ENCODE data around the gene P2RX2.

P2RX2 gene

DNA sequence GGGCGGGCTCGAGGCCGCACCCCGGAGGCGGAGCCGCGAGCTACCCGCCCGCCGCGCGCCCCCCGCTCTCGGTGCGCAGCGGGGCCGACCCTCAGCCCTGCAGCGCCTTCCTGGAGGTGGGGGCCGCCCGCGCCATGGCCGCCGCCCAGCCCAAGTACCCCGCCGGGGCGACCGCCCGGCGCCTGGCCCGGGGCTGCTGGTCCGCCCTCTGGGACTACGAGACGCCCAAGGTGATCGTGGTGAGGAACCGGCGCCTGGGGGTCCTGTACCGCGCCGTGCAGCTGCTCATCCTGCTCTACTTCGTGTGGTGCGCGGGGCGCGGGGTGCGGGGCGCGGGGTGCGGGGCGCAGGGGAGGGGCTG is at the start of gene P2RX2:
Gene P2RX2 (plus strand): TSS at position 94 of the 361 bp plus-strand sequence. CDS start 41 bp downstream, at position 135.
- DNase-seq, result no peak

DNA sequence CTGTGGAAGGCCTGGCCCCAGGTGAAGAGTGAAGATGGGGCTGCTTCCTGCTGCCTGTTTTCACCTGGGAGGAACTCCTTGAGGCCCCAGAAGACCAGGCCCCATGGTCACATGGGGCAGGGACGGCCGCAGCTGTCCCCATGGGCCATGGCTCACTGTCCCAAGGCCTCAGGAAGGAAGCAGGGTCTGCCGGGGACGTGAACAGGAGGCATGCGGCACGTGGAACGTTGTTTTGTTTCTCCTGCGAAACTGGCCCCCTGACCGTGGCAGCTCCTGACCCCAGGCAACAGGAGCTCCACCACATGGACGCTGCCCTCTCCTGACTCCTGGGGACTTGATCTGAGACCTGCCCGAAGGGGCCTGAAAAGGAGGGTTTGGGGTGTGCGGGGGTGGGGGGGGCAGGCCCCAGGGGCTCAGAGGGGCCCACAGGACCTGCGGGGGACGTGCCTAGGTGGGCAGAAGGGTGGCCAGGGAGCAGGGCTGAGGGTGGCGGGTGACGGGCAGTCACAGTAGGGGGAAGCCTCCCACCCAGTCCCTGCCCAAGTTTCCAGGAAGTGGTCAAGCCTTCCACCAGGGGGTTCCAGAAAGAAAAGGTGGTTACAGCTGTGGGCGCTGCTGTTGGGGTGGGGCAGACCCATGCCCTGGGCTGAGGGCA is 49.6 kb upstream of the P2RX2 start:
- no peak for DNase-seq

- DNase-seq, result no peak
Measured at GRCh38 chr12:132569856-132570480, 48.6 kb upstream of the P2RX2 start.

DNA sequence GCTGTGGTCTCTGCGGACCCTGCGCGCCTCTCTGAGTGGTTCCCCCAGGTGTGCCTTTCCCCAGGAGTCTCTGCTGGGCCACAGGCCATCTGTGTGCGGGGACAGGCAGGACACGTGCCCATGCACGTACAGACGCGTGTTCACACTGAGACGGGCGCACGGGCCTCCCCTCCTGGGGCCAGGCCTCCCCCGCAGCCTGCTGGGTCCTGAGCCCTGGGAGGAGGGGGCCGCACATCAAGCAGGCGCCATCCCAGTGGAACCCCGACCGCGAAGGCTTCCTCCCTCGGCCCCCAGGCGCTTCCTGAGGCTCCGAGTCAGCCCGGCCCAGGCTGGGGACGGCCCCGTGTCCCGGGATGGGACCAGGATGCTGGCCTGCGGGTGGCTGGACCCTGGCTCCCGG is 47.9 kb upstream of the P2RX2 start:
- DNase-seq, result no peak

DNA sequence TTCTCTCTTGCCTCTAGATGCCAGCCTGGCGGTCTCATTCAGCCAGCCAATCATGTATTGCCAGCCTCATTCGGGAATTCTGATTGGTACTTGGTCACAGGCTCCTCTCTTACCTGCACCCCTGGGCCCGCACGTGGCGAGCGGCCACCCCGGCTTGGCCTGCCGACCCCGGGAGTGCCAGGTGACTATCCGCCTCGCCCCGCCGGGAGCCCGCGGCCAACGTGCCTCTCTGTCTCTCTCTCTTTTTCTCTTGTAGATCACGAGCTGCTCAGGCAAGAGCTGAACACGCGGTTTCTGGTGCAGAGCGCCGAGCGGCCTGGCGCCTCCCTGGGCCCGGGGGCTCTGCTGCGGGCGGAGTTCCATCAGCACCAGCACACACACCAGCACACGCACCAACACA is 47.5 kb upstream of the P2RX2 start:
- no peak for DNase-seq

DNA sequence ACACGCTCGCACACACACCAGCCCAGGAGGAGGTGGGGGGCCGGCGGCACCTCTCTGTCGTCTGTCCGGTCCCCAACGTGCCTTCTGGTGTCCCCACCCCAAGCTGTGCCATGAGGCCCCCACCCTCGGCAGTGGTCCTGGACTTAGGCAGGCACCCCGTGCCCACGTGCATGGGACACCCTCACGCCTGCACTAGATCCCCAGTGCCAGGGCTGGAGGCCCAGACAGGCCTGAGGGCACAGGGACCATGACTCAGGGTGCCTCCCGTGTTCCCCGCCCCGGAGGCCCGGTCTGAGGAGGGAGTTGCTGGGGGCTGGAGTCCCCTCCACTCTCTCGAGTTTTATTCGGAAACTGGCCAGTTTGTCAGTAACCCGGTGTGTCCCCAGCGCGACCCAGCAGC is 47.0 kb upstream of the P2RX2 start:
- no peak for DNase-seq

GRCh38 chr12:132572106-132572505 is 46.5 kb upstream of the P2RX2 start:
- DNase-seq, result no peak

DNA sequence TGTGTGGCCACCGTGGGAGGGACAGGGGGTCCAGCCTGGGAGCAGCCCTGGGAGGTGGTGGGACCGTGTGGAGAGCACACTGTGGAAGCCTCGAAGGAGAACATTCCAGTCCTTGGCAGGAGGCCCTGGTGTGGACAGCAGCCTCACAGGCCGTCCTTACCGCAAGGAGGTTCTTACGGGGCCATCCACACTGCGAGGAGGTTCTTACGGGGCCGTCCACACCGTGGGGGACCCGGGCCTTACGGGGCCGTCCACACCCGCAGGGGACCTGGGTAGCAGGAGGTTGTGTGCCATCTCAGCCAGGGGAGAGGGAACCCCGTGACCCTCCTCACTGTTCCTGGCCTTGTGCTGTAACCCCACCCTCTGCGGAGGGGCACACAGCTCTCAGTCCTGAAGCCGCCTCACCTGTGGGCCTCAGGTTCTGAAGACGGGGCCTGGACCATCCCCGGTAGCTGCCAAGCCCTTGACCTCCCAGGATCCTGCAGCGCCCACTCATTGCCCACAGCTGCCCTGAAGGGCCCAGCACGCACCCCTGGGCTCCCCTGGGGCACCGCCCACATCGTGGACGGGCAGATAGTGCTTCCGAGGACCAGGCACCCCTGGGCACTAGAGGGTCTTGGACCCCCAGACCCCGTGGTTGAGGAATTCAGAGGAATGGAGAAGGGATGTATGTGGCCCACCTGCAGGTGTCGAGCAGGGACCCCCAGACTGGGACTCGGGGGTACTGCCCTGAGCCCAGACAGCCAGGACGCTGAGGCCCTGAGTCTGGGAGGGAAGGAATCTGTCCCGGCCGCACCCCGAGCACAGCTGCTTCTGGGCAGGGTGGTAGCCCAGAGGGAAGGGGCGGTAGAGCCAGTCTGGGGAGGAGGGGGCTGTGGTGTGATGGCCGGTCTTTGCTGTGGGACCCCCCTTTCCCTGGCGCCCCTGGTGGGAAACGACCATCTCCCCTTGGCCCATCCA is 45.5 kb upstream of the P2RX2 start:
- DNase-seq, result no peak

GRCh38 chr12:132574271-132574996 is 44.1 kb upstream of the P2RX2 start:
- no peak for DNase-seq

DNA sequence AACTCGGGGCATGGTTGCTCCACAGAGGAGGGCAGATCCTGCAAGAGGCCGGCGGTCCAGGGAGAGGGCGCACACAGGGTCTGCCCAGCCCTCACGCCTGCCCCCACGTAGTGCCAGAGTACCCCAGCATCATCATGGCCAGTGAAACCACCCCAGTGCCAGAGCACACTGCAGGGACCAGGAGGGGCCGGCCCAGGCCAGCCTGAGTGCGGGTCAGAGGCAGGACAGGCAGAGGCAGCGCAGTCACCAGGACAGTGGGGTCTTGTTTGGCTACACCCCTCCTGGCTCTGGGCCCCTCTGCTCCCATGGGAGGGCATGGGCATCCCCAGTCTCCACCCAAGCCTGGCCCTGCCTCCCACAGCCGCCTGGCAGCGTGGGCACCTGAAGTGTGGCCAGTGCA is 42.9 kb upstream of the P2RX2 start:
- no peak for DNase-seq

- no peak for DNase-seq
Measured at GRCh38 chr12:132576701-132577100, 41.9 kb upstream of the P2RX2 start.

DNA sequence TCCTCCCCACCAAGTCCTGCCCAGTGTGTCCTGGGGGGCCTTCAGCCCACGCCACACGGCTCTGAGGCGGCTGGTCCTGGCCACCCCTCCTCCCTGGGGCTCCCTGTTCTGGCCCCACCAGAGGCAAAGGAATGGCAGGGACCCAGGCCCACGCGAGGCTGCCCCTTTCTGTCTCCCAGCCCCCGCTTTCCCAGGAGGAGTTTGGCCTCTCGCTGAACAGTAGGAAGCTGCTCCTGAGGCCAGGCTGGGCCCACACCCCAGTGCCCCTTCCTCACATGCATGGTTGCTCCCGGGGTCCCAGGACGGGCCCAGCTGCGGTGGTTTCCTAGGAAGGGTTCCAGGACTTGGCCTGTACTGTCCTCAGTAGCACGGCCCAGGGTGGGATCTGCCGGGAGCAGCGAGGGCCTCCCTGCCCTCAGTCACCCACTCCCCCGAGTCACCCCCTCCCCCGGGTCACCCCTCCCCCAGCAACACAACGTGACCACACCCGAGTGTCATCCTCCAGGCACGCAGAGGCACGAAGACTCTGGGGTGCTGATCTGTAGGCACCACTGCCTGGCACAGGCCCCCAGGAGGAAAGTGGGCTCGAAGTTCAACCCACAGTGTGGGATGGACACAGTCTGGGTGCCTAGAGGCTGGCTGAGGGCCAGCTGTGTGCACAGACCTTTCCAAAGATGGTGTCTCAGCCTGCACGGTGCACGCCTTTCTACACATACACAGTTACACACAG is 41.2 kb upstream of the P2RX2 start:
- no peak for DNase-seq

- DNase-seq, result no peak
Measured at GRCh38 chr12:132578118-132578517, 40.5 kb upstream of the P2RX2 start.

GRCh38 chr12:132578826-132579225 is 39.8 kb upstream of the P2RX2 start:
- DNase-seq, result no peak

DNA sequence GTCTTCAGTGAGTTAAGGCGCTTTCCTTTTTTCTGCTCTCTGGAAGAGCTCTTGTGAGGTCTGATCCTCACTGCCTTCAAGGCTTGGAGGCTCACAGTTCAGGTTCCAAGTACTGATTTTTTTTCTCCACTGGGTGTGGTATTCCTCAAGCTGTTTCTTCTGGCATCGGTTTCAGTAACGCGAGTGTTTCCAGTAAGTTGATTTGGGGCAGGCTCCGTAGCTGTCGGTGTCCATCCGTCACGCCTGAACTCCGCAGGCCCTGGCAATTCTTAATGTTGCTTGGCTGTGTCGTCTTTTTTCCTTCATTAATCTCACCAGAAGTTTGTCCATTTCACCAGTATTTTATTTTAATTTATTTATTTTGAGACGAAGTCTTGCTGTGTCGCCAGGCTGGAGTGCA is 38.8 kb upstream of the P2RX2 start:
- no peak for DNase-seq

- no peak for DNase-seq
Measured at GRCh38 chr12:132580701-132581292, 37.8 kb upstream of the P2RX2 start.

GRCh38 chr12:132581348-132582057 is 37.1 kb upstream of the P2RX2 start:
- no peak for DNase-seq

DNA sequence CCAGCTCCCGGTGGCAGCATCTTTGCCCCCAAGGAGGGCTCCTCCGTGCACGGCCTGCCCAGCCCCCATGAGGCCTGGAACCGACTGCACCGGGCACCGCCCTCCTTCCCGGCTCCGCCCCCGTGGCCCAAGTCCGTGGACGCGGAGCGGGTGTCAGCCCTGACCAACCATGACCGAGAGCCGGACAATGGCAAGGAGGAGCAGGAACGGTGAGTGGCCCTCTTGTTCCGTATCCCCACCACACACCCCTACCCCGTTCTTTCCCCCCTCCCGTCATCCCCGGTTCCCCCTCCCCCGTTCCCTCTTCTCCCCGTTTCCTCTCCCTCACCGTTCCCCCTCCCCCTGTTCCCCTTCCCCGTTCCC is 36.5 kb upstream of the P2RX2 start:
- DNase-seq, result no peak

GRCh38 chr12:132582582-132583410 is 35.8 kb upstream of the P2RX2 start:
- no peak for DNase-seq

DNA sequence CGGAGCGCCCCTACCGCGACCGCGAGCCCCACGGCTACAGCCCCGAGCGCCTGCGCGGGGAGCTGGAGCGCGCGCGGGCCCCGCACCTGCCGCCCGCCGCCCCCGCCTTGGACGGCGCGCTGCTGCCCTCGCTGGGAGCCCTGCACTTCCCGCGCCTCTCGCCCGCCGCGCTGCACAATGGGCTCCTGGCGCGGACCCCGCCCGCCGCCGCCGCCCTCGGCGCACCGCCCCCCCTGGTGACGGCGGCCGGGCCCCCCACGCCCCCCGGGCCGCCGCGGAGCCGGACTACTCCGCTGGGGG is 35.2 kb upstream of the P2RX2 start:
- no peak for DNase-seq

DNA sequence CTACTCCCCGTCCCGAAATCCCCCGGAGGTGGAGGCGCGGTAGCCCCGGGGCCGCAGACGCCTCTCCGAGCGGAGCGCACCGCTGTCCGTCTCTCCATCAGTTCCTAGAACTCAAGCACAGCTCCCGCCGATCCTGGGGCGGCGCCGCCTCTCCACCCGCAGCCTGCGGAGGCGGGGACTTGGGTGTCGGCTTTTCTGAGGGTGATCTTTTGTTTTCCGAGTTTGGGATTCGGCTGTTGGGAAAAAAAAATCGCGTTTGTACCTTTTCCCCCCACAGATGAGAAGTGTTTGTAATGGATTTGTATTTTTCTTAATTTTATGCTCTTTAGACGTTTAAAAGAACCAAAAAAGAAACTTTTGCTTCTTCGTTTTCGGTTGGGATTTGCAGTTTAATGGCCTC is 34.8 kb upstream of the P2RX2 start:
- DNase-seq, result no peak
